Liver (tissue), 3 donors: Measurements from ENCODE around the gene FRMD1.

Experiments
- GABPA ChIP-seq, 2 donors: IDR thresholded peaks in 1 of 2; conservative IDR thresholded peaks in 1 of 2; 2 replicates each; pipeline ENCODE4 v1.6.1; 2016; ENCODE audit warnings: antibody characterized with exemption in 2 of 2, mild to moderate bottlenecking in 1 of 2, moderate library complexity in 1 of 2
- TAF1 ChIP-seq: conservative IDR thresholded peaks from 2 replicates; pipeline ENCODE4 v1.6.1; 2016; ENCODE audit warnings: antibody characterized with exemption, mild to moderate bottlenecking
- TF ChIP-seq, protein P1 (sequence below): fragments of 150-350 bp; IDR thresholded peaks from 2 replicates; pipeline ENCODE4 v1.5.1; 2017; ENCODE audit warnings: improper control_type of control experiment, low read depth, low read length; ENCODE audit not compliant: missing input control
- TF ChIP-seq, protein P2 (sequence below): IDR thresholded peaks from 2 replicates; pipeline ENCODE4 v1.6.1; 2016; ENCODE audit warnings: antibody characterized with exemption, mild to moderate bottlenecking
- donor health status: healthy.
- donor health status: healthy.

DNA sequence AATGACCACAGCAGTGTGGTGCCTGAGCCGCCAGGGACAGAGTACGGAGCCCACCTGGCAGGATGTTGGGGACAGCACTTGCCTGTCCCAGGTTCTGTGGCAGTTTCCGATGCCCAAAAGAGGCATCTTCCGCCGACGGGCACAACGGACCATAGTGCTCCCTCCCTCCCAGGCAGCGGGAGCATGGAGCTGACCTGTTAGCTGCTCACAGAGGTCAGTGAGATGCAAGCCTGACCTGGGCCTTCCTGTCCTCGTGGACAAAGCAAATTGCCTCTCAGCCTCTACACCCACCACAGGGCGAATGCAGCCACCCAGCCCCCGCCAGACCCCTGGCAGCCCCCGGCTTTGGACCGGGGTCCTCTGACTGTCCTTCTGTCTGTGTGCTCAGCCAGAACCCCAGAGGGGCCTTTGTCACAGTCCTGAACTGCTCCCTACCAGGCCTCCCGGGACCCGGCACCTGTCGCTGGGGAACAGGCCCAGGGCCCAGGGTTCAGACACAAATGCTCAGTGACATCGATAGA, 16.2 kb upstream of the FRMD1 start:
- TF ChIP-seq, protein P1, sequence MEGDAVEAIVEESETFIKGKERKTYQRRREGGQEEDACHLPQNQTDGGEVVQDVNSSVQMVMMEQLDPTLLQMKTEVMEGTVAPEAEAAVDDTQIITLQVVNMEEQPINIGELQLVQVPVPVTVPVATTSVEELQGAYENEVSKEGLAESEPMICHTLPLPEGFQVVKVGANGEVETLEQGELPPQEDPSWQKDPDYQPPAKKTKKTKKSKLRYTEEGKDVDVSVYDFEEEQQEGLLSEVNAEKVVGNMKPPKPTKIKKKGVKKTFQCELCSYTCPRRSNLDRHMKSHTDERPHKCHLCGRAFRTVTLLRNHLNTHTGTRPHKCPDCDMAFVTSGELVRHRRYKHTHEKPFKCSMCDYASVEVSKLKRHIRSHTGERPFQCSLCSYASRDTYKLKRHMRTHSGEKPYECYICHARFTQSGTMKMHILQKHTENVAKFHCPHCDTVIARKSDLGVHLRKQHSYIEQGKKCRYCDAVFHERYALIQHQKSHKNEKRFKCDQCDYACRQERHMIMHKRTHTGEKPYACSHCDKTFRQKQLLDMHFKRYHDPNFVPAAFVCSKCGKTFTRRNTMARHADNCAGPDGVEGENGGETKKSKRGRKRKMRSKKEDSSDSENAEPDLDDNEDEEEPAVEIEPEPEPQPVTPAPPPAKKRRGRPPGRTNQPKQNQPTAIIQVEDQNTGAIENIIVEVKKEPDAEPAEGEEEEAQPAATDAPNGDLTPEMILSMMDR = no peak
- no peak for TF ChIP-seq TAF1
- TF ChIP-seq GABPA (IDR thresholded peaks at IDR 0.05 in 1 of 2, conservative IDR thresholded peaks at IDR 0.05 in 1 of 2) = no peak
- TF ChIP-seq, protein P2, sequence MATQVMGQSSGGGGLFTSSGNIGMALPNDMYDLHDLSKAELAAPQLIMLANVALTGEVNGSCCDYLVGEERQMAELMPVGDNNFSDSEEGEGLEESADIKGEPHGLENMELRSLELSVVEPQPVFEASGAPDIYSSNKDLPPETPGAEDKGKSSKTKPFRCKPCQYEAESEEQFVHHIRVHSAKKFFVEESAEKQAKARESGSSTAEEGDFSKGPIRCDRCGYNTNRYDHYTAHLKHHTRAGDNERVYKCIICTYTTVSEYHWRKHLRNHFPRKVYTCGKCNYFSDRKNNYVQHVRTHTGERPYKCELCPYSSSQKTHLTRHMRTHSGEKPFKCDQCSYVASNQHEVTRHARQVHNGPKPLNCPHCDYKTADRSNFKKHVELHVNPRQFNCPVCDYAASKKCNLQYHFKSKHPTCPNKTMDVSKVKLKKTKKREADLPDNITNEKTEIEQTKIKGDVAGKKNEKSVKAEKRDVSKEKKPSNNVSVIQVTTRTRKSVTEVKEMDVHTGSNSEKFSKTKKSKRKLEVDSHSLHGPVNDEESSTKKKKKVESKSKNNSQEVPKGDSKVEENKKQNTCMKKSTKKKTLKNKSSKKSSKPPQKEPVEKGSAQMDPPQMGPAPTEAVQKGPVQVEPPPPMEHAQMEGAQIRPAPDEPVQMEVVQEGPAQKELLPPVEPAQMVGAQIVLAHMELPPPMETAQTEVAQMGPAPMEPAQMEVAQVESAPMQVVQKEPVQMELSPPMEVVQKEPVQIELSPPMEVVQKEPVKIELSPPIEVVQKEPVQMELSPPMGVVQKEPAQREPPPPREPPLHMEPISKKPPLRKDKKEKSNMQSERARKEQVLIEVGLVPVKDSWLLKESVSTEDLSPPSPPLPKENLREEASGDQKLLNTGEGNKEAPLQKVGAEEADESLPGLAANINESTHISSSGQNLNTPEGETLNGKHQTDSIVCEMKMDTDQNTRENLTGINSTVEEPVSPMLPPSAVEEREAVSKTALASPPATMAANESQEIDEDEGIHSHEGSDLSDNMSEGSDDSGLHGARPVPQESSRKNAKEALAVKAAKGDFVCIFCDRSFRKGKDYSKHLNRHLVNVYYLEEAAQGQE = no peak
